Skin of body (tissue), 2 donors: Measurements from ENCODE around the gene ROR1. TPM values are rescaled to one million over a fixed set of nuclear protein-coding genes. Genes with fewer than 3 reads are reported as not detected.

Source experiments
- DNase-seq: peaks from one replicate; lab custom pipeline; 2025; lab: John Stamatoyannopoulos, UW
- total RNA-seq: library from RNA; depleted of rRNA; stranded (reverse); fragments of >200 nt; gene quantifications from one replicate; pipeline ENCODE4 v1.2.3, GENCODE V29; 2014

ROR1 gene
- total RNA-seq, 1 donor from 2014 or later = 12.5 TPM

DNA sequence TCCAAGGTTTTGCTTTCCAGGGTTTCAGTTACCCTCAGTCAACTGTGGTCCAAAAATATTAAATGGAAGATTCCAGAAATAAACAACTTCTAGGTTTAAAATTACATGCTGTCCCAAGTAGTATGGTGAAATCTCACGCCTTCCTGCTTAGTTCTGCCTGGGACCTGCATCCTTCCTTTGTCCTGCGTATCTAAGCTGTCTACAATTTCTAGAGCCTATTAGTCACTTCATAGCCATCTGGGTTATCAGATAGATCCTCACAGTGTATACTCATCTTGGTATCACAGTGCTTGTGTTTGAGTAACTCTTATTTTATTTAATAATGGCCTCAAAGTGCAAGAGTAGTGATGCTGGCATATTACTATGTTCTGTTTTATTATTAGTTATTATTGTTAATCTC, 157.7 kb downstream of the ROR1 start:
- DNase-seq = no peak

DNA sequence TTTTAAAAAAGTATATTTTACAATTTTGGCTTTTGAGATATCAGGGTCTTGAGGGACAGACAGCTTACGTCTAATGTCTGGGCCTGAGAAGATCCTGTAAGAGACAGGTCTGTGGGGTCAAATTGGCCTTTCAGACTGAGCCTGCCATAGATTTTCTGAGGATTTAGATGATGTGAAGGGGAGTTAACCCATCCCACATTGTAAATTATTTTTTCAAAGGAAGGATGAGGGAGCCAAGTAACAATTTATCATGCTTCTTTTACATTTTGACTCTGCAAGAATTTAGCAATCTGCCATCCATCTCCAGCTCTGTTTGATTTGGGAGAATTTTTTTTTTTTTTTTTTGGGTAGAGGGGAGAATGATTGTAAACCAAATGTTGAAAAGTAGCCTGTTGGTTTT, 160.9 kb downstream of the ROR1 start:
- DNase-seq = no peak

DNA sequence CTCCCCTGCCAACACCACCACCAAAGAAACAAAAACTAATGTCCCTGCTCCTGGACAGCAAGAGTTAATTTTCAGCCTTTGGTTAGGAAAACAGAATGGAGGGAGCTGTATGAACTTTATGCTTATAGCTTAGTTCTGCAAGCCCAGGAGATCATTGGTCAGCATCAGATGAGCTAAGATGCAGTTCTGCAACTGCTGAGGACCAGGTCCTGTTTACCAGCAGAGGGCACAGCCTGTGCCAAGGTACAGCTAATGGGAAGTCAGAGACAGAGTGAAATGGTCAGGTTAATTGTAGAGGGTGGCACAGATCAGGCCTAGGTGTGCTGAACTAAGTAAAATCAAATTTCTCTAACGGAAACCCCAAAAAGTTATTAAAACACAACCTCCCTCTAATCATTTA, 161.3 kb downstream of the ROR1 start:
- DNase-seq = no peak

DNA sequence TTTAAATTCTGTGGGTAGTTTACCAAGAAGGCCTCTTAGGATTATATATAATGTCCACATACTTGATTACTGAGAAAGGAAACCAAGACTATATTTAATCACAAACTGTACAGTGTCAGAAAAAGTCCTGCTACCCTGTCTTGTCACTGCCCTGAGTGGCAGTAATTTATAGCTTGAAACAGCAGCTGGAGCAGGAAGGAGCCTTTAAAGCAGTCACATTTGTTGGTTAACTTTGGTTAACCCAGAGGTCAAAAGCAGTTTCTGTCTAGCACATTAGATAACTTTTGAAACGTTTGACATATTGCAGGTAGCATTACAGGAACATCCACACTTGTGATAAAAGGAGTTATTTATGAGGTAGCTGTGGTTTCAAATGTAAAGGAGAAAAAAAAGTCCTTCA, 161.7 kb downstream of the ROR1 start:
- no peak for DNase-seq

DNA sequence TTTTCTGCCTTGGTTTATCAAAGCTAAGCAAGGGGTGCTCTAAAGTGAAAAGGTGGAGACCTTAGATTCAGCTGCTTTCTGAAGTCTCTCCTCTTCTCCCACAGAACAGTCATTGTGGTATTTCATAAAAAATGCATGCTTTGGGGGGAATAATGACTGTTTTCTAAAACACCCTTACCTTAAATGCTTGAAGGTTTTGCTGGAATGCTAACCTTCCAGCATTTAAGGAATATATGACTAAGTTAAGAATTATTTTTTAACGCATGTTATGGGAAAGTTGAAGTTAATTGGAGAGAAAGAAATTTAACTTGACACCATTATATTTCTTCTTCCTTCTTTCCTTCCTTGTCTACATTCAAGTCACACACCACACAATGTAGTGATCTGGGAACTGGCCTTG, 162.5 kb downstream of the ROR1 start:
- DNase-seq = no peak

DNA sequence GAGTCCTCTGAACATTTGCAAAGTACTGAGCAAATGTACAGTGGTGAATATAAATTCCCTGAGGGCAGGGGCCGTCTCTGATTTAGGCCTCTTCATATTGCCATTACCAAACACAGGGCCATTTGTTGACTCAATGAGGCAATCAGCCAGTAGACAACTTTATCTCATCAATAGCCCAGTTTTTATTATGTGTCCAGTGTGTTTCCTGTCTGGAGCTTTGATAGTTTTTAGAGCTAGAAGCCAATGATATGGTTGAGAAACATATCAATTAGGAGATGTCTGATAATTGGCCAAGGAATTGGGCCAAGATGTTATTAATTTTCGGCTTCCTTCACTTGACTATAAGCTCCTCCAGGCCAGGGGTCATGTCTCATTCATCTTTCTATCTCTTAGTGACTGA, 163.0 kb downstream of the ROR1 start:
- DNase-seq = no peak

DNA sequence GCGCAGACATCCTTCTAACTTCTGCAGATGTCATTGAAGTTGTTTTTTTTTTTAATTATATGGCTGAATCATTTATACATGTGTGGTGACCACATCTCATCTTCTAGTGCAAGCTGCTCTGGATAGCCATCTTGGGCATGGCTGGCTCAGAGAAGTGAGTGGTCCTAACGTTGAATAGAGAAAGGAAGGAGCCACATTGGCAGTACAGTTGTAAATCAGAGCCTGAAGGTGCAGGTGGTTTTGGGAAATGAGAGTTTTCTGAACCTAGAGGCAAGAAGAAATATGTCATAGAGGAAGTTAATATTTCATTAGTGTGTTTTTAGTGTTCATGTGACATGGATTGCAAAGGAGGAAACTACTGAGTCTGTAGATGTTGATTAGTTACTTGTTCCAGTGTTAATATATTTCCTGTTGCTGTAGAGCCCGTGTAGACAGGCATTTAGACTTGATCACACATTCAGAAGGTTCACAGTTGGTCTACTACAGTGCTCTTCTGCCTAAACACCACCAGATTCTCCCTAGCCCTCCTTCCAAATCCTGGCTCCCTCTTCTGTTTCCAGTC, 163.7 kb downstream of the ROR1 start:
- DNase-seq = no peak

DNA sequence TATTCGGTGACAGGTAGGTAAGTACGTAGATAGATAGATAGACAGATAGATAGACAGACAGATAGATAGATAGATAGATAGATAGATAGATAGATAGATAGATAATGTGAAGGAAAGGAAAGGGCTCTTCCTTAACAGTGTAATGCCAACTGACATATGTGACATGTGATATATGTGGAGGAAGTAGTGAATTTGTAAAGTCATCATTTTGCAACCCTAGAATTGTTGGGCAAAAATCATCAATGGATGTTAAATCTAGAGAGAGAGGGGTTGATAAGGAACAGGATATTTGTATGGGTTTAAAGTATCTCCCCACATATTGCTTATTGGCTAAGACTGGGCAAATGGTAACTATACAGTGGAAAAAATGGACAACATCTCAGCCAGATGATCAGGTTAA, 166.6 kb downstream of the ROR1 start:
- no peak for DNase-seq

DNA sequence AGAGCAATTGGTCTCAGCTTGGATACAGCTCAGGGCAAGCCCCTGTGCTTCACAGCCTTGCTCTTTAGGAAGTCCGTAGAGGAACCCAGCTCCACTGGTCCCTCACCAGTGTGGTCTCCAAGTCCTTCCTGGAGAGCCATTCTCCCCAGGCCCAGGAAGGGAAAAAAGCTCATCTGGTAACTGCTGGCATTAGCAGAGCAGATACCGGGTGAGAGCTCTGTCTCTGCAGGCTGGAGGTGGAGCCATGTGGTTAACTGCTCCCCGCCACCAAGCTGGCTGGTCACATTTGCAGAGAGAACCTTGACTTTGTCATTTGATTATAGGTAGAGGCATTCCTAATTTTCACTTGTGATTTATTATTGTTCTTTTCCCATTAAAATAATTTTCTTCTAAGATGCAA, 169.6 kb downstream of the ROR1 start:
- DNase-seq = no peak

DNA sequence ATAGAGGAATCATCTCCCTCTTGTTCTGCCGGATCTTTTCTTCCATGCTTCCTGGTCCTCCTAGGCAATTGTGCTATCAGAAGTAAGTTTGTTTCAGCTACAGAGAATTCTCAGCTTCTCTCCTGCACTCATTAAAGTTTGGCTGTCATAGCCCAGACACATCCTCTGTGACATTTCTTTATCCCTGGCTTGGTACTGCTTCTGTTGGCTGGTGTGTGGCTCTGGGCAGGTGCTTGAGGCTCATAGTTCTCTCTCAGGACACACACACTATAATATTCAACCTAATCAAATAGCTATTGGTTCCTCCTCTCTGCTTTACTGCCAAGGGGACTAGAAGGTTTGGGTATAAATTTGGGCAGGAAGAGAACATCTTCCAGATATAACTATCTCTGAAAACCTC, 172.1 kb downstream of the ROR1 start:
- no peak for DNase-seq

DNA sequence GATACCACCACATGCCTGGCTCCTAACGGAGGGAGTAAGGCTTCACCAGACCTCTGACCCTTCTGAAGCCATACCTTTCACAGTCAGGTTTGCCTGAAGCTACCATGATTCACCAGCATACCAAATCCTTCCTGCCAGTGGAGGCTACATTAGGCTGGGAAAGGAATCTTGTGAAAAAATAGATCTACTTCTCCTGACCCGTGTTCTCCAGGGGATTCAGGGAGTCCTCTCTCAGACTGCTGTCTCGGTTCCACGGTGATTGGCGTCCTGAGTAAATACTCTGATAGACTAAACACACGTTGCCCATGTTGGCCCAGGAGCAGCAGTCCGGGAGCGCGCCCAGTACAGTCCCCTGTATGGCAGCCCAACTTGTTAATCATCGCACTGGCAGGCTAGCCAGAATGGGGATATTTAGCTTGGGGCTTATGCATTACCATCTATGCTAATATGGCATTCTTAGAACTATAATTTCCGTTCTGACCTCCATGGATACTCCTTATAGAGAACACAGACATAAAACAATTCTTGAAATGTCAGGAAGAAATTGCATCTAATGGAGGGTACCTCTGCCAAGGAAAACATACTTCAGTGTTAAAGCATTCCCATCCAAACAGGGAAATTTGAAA, 173.2 kb downstream of the ROR1 start:
- DNase-seq = no peak

DNA sequence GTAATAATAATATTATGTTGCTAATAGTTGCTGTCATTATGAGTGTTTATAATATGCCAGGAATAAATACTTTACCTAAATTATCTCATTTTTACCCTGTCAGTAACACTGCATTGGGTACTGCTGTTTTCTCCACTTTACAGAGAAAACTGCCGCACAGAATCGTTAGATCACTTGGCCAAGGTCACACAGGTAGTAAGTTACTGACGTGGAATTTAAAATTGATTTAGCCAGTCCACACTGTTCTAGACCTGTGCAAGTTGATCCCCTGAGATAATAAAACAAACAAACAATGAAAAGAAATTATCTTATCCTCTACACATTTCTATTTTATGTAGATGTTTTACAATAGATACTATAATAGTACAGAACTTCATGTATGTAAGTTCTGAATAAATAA, 174.1 kb downstream of the ROR1 start:
- no peak for DNase-seq

DNA sequence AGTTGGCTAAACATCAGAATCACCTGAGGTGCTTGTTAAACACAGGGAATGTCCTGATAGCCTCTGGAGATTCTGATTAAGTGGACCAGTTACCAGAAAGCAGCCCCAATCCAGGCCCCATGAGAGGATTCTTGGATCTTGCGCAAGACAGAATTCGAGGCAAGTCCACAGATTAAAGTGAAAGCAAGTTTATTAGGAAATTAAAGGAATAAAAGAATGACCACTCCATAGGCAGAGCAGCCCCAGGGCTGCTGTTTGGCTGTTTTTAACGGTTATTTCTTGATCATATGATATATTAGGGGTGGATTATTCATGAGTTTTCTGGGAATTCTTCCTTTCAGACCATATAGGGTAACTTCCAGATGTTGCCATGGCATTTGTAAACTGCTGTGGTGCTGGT, 176.2 kb downstream of the ROR1 start:
- no peak for DNase-seq

DNA sequence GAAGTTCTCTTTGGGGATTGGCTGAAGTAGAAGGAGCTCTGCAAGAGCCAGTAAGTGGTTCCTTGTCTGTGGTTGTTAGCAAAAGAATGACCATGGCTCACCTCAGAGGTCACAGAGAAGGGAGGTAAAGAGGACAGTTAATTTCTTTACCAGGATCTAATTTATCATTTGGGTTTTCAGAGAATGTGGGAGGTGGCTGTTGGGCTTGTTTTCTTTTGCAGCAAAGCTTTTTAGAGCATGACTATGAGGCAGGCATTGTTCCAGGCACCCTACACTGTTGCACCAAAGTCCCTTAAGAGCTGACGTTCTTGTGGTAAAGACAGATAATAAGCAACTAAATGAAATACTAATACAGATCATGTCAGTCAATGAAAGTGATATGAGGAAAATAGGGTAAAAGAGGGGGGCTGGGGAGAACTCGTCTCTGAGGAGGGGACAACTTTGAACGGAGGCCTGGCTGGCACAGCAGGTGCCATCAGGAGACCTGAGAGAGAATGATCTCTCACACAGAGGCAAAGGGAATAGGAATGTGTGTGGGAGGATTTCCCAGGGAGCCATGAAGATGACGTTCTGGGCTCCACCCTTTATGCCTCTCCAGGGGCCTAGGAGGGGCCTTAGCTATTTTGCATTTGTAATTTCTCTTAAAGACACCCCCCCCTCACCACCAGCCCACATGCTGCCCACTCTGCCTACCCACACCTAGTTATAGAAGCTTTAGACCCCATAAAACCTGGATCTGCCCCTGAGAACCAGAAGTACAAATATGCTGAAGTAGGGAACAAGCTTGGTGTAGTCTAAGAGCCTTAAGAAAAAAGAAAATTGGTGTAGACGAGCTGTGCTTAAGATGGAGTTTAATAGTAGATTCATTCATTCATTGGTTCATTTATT, 177.5 kb downstream of the ROR1 start:
- no peak for DNase-seq

DNA sequence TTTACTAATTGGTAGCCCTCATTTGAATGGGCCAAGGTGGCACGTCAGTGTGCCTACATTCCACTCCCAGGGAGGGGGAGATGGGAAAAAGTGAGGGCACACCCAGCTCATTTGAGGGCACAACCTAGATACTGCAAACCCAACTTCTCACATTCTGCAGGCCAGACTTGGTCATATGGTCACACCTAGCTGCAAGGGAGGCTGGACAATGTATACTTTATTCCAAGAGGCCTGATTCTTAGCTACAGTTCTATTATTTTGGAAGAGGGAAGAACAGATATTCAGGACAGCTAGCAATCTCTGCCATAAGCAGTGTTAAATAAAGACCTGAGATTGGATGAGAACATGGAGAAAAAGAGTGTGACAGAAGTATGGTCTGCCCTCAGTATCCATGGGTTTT, 180.4 kb downstream of the ROR1 start:
- no peak for DNase-seq

DNA sequence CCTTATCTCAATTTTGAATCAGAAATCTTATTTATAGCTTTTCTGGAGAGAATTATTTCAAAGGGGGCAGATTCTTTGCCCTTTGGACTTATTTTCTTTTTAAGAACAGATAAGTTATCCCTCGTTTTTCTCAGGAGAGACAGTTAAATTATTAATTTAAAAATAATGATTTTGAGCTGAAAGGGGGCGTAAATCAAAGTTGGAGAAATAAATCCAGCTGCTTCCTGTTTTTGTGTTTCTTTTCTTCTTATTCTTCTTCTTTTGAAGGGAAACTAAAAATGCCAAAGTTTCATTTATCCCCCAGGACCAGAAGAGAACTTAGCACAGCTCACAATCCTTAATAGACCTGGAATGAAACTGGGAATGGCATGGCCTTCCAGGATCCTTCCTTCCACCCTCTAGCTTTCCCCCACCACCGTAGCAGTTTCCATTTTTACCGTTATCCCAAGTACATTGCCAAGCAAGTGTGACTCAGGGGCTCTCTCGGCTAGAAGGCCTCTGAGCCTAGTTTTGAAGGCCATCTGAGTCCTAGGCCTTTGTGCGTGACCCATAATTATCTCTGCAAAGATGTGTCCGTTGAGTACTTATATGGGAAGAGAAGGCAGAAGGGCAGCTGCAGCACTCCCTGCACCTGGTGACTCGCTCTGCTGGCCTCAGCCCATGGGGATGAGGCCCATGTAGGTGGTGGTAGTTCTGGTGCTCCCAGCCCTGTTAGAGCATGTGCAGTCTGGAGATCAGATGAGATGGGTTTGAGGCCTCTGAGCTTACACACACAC, 181.7 kb downstream of the ROR1 start:
- no peak for DNase-seq

DNA sequence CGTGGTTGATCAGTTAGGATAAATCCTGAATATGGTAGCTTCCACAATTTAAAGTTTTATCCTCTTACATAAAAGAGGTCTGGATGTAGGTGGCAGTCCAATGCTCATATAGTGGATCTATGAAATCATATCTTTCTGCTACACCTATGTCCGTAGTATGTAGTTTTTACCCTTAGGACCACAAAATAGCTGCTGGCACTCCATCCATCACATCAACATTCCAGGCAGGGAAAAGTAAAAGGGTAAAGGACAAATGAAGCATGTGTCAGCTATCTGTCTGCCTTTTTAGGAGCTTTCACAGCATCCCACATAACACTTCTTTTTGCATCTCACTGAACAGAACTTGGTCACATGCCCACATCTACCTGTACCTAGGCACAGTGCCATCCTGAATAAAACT, 184.7 kb downstream of the ROR1 start:
- DNase-seq = no peak

DNA sequence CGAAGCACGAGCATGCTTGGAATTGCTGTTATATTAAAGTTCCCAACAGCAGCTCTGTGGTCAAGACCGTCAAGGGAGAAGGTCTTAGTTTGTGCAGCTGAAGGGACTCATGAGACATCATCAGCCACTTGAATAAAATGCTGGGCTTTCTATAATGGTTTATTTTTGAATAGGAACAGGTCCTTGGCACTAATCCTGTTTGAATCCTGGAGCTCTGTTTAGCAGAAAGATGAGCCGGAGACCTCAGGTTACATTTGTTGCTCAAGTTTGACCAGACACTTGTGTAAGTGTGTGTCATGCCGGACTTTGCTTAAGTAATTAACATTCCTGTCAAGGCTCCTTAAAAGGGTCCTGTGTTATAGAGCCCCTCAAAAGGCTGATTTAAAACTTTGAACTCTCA, 186.5 kb downstream of the ROR1 start:
- DNase-seq = no peak

DNA sequence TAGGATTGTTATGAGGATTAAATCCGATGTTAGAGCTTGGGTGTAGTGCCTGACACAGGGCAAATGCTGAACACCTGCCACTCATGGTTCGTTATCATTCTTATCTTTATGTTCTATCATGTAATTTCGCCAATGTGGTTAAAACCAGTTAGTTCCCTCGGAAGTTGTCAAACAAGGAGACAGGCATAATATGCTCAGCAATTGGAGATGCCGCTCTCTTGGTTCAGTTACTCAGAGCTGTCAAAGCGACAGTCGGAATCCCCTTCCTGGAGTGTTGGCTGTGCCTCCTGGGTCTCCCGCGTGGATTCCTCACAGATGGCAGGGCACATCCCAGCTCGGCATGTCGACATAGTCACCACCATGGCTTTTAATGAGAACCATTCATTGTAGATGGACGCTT, 192.2 kb downstream of the ROR1 start:
- no peak for DNase-seq

DNA sequence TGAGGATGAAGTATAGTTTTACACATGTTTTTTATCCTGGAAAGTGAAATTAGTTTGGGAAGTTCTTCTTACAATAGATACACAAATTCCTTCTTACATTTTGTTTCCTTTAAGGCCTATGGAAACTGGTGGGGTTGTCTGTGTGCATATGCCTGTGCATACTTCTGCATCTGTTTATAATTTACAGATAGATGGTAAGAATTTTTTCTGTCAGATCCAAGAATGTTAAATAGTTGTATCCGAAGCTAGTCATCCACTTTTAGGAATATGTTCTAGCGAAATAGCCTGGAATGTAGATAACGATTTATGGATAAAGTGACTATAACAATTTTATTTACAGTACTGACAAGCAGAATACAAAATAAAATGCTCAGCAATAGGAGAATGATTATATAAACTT, 194.1 kb downstream of the ROR1 start:
- peak; percentile 47 for DNase-seq

DNA sequence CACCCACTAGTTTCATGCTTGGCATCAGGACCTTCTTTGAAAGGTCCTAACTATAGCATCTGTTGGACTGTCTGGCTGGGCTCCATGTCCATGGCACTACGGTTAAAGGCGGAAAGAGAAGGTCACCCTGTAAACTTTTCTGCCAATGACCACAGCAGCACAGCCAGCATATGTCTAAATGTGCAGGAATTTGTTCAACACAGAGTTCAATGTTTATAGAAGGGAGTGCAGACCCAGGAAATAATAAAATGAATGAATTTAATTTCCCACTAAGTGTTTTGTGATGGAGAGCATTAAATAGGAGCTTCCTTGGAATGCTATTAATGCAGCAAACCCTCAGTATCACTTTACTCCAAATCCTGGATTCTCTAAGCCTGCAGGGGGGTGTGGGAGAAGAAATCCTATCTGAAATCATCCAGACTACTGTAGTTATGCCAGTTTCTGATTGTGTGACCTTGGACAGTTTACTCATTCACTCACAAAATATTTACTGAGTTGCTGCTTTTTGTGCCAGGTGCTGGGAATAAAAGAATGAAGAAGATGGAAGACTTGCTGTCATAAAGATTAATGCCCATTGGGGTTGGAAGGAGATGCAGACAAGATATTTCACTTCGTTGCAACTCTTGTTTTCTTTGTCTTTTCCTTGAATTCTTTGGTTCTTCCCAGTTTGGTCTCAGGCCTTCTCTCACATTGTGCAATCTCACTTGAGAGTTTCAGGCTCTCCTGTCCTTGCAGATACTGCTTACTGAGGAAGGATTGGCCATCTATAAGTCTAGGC, 195.0 kb downstream of the ROR1 start:
- DNase-seq = peak; percentile 14
